OCI-LY7 (cell line): ENCODE data around the gene CMTM4.

ENCODE experiments used
- CTCF ChIP-seq: fragments of 200-600 bp; sonication (generic); conservative IDR thresholded peaks from 2 replicates; pipeline ENCODE4 v1.5.1; 2014; ENCODE audit warnings: mild to moderate bottlenecking, antibody characterized with exemption, low read length, moderate library complexity, mixed read lengths
- EZH2phosphoT487 ChIP-seq: fragments of 200-600 bp; sonication (generic); IDR thresholded peaks from 2 replicates; pipeline ENCODE4 v1.6.1; 2018; ENCODE audit warnings: low read depth, borderline replicate concordance, mild to moderate bottlenecking, mixed run types, antibody characterized with exemption, low read length, moderate library complexity, mixed read lengths

GRCh38 chr16:66599726-66600125, 96.8 kb downstream of the CMTM4 start:
- no peak for TF ChIP-seq CTCF
- no peak for TF ChIP-seq EZH2phosphoT487
